Stimulated activated CD8-positive, alpha-beta memory T cell treated with anti-CD3 and anti-CD28 coated beads, Interleukin-15, amount 100 ng/mL, for 1 hour (primary cell): ENCODE measurements around the gene KIAA0232.
"Not testable (repeated sequence)": the region's sequence is repeated elsewhere in the genome, so short reads cannot be mapped to it uniquely, and the experiment has no call there.

ENCODE experiments used
- DNase-seq: peaks from one replicate; pipeline ENCODE4 v3.0.0-alpha.2; 2020; ENCODE audit warnings: low read depth

The KIAA0232 gene

DNA sequence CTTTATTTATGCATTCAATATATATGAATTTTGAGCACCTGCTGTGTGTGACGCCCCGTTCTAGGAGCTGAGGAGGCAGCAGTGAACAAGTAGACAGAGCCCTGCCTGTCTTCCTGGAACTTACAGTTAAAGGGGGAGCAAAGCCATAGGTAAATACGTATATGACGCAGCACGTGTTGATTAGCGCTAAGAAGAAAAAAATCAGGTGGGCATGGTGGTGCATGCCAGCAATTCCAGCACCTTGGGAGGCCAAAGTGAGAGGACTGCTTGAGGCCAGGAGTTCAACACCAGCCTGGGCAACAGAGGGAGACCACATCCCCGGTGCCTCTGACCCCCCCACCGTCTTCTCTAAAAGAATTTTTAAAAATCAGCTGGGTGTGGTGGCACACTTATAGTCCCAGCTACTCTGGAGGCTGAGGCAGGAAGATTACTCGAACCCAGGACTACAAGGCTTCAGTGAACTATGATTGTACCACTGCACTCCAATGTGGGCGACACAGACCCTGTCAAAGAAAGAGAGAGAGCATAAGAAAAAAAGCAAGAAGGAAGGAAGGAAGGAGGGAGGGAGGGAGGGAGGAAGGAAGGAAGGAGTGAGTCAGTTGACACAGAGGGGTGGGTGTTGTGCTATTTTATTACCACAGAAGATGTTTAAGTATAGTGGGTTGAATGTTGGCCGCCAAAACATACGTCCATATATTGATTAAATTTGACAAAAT lies 5.4 kb upstream of the KIAA0232 start:
- no peak for DNase-seq

DNA sequence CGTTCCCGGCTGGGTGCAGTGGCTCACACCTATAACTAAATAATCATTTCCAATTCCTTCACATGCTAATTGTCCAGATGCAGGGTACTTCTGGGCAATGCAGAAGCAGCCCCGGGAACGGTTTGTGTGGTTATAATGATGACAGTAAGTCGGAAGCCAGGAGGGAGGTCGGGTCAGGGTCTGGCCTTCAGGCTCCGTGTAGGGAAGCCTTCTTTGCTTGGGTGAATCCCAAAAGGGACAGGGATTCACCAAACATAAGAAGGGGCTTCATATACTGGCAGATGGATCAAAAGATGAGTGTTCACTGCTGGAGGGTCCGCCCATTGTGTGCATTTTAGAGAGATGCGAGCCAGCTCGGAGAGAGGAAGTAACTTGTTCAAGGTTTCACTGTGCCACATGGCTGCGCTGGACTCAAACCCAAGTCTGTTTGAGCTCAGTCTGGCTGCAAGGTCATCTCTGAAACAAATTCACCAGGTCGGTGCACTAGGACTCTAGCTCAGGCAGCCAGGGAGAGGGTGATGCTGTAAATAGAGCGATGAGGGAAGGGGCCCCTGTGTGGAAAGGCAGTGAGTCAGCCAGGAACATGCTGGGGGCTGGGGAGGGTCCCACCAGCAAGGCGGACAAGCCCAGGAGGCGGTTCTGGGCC lies 4.8 kb upstream of the KIAA0232 start:
- DNase-seq: no peak

DNA sequence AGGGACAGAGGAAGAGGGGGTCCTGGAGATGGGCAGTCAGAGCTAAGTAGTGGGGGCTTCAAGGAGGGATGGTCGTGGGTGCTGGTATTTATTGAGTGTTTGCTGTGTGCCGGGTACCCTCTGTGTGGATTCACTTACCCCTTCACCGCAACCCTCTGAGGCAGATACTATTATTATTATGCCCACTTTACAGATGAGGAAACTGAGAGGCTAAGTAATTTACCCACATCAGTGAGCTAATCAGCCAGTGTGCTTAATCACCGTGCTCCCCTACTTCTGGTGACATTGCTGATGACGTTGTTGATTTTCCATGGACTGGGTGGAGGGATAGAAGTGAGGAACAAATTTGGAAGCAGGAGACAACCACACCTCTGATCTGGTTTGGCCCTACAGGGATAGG lies 4.1 kb upstream of the KIAA0232 start:
- no peak for DNase-seq

DNA sequence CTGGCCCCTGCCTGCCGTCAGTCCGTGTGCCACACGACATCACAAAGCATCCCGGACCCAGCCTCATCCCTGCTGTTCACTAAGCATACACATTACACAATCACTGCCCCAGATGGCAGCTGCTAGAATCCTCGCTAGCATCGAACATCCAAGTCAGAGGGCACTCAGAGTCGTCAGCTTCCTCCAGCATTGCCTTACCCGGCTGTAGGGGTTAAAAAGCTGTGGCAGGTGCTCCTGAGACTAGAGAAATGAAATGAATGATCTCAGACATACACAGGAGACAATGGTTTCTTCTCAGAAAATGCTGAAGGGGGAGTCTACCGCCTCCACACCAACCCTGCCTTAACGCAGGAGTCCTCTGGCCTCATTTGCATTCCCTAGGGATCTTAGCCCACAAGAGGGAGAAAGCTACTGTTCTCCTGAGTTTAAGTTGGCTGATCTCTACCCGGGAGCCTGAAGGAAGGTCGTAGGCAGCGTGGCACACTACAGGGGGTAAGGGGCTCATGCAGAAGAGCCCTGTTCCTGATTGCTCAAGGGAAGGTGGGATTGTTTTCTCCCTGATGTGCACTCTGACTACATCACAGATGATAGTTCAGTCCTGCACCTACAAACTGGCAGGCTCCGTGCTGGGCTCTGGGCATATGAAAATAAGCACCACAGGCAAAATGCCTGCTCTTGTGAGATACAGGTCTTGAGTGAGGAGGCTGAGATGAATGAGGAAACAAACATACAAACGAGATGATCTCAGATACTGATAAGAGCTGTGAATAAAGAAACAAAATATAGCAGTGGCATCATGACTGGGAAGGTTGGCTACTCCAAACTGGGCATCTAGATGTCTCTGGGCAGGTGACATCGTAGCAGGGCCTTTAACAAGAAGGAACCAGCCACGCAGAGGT lies 2.6 kb upstream of the KIAA0232 start:
- DNase-seq: no peak

DNA sequence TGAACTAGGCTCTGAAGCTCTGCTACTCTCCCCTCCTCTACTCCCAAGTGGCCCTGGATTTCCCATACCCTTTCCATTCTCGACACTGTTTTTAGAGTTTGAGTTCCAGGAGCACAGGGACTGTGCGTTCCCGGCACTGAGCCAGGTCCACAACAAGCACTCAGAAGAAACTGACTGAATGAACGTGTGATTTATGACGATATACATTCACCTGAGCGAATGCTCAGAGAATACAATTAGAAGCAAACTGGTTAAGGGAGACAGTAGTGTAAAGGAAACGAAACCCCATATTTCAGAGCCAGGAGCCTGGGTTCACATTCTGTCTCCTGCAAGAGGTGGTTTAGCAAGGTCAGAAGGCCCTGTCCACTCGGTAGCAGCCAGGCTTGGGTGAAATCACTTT lies 1.4 kb upstream of the KIAA0232 start:
- DNase-seq: no peak

DNA sequence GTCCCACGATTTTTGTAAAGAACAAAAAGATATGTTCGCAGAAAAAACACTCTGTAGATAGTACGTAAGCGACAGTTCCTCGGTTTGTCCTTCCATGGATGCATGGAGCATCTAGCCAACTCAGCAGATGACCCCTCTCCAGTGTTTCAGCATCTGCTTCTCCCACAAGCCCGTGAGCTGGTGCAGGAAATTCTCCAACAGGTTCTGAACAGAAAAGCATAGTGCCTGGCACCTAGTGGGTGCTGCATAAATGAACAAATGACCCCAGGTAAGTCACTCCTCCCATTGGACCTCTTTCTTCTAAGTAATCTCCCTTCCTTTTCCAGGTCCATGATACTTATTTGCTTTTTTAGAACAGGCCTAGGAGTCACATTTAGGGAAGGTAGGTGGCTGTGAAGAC lies 966 bp upstream of the KIAA0232 start:
- no peak for DNase-seq

DNA sequence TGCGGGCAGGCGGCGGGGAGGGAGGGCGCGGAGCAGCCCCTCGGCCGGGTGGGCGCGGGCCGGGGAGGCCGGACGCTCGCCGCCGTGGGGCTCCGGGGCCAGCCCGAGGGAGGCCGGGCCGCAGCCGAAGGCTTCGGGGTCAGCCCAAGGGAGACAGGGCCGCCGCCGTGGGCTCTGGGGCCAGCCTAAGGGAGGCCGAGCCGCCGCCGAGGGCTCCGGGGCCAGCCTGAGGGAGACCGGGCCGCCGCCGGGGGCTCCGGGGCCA lies 251 bp downstream of the KIAA0232 start:
- DNase-seq: no peak

DNA sequence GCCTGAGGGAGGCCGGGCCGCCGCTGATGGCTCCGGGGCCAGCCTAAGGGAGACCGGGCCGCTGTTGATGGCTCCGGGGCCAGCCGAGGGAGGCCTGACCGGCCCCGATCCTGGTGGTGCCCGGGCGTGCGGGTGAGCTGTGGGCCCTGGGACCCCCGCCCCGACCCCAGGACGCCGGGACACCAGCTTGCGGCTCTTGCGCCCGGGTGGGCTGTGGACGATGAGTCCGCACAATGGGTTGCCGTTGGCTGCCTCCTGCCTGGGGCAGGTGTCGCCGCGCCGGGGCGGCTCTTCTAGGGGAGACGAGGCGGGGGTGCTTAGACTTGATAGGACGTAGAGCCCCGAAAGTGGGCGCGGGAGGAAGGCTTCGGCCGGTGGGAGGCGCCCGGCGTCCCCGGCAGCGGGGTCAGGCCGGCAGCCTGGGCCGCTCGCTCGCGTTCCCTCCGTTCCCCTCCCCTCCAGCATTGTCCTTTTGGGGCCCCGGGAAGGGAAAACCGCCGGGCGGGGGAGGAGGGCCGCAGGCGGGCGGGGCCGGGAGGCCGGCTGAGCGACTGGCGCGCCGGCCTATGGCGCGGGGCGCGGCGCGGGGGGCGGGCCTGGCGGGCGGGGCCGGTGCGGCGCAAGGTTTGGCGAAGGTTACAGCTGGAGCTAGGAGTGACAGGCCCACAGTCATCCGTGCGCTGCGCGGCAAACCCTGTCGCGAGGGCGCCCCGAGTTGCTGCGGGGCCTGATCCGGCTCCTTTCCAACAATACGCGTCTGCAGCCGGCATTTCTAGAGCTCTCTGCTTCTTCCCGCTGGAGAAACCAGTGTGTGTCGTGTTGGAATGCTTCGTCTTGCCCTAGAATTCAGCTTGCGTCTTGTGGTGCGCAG lies 819 bp downstream of the KIAA0232 start:
- DNase-seq: peak; percentile 72

DNA sequence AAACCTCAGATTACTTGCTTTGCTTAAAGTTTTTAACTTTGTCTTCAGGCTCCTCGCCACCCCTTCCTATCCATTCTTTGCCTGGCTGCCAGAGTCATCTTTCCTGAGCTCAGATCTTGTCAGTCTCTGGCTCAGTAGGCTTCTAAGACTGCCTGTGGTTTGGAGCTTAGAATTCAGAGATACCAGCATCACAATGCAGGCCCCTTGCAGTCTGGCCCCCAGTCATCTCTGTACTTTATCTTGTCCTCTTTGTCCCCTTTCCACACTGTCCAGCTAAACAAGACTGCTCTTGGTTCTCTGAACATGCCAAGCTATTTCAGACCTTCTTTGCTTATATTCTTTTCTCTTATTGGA lies 3.0 kb downstream of the KIAA0232 start:
- no peak for DNase-seq

DNA sequence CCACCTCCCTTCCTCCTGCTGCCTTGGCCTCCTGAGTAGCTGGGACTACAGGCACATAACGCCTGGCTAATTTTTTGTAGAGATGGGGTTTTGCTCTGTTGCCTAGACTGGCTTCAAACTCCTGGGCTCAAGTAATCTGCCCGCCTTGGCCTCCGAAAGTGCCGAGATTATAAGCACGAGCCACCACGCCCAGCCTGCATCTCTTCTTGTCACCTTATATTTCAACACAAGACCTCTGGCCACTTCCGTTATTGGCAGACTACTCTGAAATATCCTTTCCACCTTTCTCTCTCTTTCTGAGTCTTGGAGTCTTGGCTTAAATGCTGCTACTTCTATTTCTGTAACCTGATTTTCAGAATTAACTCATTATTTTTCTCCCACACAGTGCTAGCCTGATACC lies 5.6 kb downstream of the KIAA0232 start:
- no peak for DNase-seq

DNA sequence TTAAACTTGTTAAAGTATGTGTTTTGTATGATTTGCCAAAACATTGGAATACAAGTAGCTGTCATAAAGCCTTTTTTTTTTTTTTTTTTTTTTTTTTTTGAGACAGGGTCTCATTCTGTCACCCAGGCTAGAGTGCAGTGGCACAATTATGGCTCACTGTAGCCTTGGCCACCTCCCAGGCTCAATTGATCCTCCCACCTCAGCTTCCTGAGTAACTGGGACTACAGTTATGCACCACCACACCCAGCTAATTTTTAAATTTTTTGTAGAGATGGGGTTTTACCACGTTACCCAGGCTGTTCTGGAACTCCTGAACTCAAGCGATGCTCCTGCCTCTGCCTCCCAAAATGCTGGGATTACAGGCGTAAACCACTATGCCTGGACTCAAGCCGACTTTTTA lies 8.7 kb downstream of the KIAA0232 start:
- not testable (repeated sequence) for DNase-seq

DNA sequence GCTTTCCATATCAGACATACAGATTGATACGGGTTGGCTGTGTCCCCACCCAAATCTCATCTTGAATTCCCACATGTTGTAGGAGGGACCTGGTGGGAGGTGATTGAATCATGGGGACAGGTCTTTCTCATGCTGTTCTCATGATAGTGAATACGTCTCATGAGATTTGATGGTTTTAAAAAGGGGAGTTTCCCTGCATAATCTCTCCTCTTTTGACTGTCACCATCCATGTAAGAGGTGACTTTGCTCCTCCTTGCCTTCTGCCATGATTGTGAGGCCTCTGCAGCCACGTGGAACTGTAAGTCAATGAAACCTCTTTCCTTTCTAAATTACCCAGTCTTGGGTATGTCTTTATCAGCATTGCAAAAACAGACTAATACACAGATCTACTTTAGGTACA lies 9.3 kb downstream of the KIAA0232 start:
- DNase-seq: not testable (repeated sequence)

DNA sequence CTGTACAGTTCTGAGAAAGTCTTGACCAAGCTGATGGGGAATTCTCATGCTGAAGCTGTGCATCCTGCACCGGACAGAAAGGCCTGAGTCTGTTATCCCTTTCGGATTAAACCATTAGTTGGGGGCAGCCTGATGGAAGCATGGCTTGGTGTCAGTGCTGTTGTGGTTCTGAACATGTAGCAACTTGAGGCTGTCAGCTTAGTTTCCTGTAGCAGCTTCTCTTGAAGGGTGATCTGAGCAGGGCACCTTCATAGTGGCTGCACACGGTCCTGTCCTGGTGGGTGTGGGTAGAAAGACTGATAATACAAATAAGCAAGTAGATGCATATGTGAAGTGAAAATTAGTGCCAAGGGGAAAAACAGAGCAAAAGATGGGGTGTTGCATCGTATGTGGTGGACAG lies 11.7 kb downstream of the KIAA0232 start:
- no peak for DNase-seq

DNA sequence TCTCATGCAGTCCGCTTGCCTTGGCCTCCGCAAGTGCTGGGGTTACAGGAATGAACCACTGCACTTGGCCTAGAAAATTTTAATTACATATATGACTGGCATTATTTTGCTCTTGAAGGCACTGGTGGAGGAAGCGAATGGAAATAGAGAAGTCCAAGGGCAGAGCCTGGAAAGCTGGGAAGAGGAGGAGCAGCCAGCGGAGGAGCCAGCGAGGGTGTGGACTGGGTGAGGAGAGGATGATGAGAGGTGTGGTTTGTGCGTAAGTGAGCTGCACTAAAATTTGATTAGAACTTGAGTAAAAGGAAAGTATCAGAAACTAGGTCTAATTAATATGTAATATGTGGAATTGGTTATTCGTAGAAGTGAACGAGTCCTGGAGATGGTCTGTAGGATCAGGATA lies 13.3 kb downstream of the KIAA0232 start:
- no peak for DNase-seq

DNA sequence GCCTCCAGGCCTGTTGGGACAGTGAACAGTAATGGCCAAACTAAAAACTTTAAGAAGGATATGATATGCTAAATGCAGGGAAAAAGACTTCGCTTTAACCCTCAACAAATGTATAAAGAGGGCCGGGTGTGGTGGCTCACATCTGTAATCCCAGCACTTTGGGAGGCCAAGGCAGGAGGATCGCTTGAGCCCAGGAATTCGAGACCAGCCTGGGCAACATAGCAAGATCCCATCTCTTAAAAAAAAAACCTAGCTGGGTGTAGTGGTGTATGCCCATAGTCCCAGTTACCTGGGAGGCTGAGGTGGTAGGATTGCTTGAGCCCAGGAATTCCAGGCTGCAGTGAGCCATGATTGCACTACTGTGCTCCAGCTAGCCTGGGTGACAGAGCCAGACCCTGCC lies 14.8 kb downstream of the KIAA0232 start:
- DNase-seq: not testable (repeated sequence)

DNA sequence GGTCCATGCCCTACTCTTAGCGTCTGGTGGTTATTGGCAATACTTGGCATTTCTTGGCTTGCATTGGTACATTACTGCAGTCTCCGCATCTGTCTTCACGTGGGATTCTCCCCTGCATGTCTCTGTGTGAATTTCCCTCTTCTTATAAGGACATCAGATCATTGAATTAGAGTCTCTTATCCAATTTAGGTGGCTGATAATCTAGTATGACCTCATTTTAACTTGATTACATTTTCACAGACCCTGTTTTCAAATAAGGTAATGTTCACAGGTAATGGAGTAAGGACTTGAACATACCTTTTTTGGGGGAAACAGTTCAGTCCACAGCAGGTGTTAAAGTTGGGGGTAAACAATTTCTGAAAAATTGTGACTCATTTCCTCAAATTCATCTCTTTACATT lies 16.6 kb downstream of the KIAA0232 start:
- DNase-seq: no peak

DNA sequence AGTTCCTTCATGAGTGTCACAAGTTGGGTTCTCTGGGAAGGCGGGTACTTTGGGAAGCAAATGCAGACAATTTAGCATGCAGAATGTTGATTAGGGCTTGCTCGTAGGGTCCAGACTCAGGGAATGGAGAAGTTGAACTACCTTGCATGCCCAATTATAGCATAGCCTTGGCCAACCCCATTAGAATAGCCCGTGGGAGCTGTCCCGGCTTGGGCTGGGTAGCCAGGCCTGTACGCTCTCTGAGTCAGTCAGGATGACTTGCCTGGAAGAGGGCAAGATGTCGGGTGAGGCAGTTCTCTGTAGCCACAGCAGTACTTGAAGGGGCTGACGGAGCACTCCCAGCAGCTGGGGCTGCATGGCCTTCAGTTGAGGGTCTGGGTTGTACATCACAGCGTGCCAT lies 19.5 kb downstream of the KIAA0232 start:
- no peak for DNase-seq

DNA sequence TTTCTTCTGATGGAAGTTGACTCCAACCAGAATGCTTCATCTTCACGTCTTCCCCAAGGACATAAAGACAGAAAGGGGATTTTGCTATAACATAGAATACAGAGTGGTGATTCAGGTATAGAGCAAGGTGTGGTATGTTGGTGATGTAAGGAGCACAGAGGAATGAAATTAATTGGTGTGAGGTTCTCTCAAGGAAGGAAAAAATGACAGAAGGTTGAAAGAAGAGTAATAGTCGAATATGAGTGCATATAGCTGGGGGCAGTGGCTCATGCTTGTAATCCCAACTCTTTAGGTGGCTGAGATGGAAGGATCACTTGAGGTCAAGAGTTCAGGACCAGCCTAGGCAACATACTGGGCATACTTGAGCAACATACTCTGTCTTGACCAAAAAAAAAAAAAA lies 20.1 kb downstream of the KIAA0232 start:
- no peak for DNase-seq

DNA sequence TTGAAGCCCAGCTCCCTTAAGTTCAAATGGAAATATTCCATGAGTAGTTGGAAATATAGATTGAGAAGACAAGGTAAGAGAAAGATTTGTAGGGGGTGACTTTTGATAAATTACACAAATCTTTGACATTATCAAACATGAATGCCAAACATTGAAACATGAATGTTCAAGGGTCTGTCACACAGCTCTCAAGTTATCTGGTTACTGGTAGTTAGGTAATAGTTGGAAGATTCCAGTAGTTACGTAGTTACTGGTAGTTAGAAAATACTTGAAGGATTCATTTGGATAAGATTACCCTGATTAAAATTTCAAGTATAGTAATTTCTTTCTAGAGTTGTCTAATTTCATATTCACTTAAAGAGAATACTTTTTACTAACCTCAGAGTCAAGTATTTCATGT lies 20.7 kb downstream of the KIAA0232 start:
- DNase-seq: no peak

DNA sequence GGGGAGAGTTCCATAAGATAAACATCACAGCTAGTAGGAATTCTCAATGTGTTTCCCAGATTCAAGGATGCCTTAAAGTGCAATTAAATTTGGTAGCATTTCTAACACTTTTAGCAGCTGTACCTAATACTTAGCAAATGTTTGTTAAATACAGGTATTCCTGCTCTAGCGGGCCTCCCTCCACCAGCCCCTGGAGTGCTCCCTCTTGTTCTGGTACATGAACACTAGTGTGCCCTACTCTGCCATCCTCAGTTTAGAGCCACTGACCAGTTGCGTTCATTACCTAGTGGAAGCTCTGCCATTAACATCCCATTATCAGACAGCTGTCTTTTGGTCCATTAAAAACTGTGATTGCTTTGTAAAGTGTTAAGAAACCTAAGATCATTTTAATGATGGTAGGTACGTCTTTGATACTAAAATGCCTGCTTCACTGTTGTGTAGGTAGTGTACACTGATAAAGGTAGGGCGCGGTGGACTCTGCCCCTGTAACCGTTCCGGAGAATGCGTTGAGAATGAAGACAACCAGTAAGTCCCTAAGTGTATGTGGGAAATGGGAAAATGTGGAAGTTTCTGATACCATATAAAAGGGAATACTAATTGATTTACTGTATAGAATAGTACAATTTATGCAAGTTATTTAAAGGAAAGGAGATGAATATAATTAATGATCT lies 21.7 kb downstream of the KIAA0232 start:
- no peak for DNase-seq

DNA sequence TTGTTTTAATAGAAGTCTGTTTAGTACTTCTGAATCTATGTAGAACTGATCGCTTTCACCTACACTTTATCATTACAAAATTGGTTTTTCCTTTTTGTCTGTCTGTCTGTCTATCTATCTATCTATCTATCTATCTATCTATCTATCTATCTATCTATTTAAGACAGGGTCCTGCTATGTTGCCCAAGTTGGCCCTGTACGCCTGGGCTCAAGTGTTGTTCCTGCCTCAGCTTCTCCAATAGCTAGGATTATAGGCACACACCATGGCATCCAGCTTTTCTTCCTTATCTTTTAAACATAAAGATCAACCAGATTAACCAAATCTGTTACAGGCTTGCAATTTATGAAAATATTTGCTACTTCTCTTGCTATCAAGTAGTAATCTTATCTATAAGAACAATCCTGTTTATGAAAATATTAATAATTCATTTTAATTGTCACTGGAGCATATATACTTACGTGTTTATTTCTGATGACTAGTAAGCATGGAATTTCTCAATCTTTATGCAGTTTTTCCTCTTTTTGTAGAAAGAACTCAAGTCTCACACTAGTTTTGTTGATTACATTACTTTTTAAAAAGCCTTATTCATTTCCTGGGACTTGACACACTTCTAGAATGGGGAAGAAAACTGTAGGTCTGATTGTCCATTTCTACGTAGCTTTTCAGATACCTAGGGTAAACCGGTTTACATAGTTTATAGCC lies 24.5 kb downstream of the KIAA0232 start:
- no peak for DNase-seq
